Activated CD8-positive, alpha-beta memory T cell treated with anti-CD3 and anti-CD28 coated beads, Interleukin-2, amount 50 U/mL, for 24 hours (primary cell): ENCODE results near the gene ETFB.
A peak's percentile ranks its signal among the peaks of the same experiment; 100 is the strongest.

Experiments used
- DNase-seq: peaks from one replicate; pipeline ENCODE4 v3.0.0-alpha.2; 2020; ENCODE audit errors: extremely low read depth

ETFB gene

GRCh38 chr19:51372649-51373504, 6.7 kb upstream of the ETFB start, which contains the start of gene NKG7:
NKG7 (minus strand) TSS chr19:51372654; CDS start chr19:51372535, 119 bp downstream.
- DNase-seq = peak; percentile 80

GRCh38 chr19:51372021-51372648, 5.9 kb upstream of the ETFB start:
- no peak for DNase-seq

GRCh38 chr19:51371186-51371690, 5.0 kb upstream of the ETFB start:
- no peak for DNase-seq

GRCh38 chr19:51370230-51370629, 4.0 kb upstream of the ETFB start:
- DNase-seq = no peak

- DNase-seq = no peak
These were observed 2.4 kb upstream of the ETFB start, which contains the start of gene CLDND2 for GRCh38 chr19:51368366-51369282. CLDND2 (minus strand) TSS chr19:51369003; CDS start chr19:51368577, 426 bp downstream.

- peak; percentile 98 for DNase-seq
These were observed 1.6 kb upstream of the ETFB start for GRCh38 chr19:51367565-51368365.

GRCh38 chr19:51367255-51367564, 1.0 kb upstream of the ETFB start:
- DNase-seq = no peak

GRCh38 chr19:51366389-51367254, 434 bp upstream of the ETFB start:
- peak; percentile 90 for DNase-seq

- no peak for DNase-seq
These were observed 800 bp downstream of the ETFB start for GRCh38 chr19:51365211-51365964.

GRCh38 chr19:51364200-51365106, 1.7 kb downstream of the ETFB start:
- DNase-seq = no peak

GRCh38 chr19:51361239-51361638, 4.9 kb downstream of the ETFB start:
- DNase-seq = no peak

GRCh38 chr19:51359294-51359693, 6.9 kb downstream of the ETFB start:
- no peak for DNase-seq

- no peak for DNase-seq
These were observed 8.2 kb downstream of the ETFB start for GRCh38 chr19:51357952-51358351.

- no peak for DNase-seq
These were observed 9.9 kb downstream of the ETFB start for GRCh38 chr19:51356159-51356801.

- DNase-seq = no peak
These were observed 11.4 kb downstream of the ETFB start for GRCh38 chr19:51354742-51355148.

- no peak for DNase-seq
These were observed 12.0 kb downstream of the ETFB start for GRCh38 chr19:51354103-51354741.

GRCh38 chr19:51352783-51353360, 13.3 kb downstream of the ETFB start:
- DNase-seq = no peak
